A549 (cell line): ENCODE data around the gene ZBTB2.

ENCODE experiments used
- CTCF ChIP-seq: fragments of >200 bp; sonication (Bioruptor Twin); formaldehyde crosslinking; IDR thresholded peaks from 3 replicates; pipeline ENCODE4 v1.5.1; 2016
- TF ChIP-seq, protein P1 (sequence below): IDR thresholded peaks from 2 replicates; pipeline ENCODE4 v1.6.1; 2012

GRCh38 chr6:151376440-151376839, 14.9 kb downstream of the ZBTB2 start:
- TF ChIP-seq CTCF: no peak
- TF ChIP-seq, protein P1, sequence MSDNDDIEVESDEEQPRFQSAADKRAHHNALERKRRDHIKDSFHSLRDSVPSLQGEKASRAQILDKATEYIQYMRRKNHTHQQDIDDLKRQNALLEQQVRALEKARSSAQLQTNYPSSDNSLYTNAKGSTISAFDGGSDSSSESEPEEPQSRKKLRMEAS: no peak
